Measurements from ENCODE around the gene STX4.
A peak's percentile ranks its signal among the peaks of the same experiment; 100 is the strongest.

DNA sequence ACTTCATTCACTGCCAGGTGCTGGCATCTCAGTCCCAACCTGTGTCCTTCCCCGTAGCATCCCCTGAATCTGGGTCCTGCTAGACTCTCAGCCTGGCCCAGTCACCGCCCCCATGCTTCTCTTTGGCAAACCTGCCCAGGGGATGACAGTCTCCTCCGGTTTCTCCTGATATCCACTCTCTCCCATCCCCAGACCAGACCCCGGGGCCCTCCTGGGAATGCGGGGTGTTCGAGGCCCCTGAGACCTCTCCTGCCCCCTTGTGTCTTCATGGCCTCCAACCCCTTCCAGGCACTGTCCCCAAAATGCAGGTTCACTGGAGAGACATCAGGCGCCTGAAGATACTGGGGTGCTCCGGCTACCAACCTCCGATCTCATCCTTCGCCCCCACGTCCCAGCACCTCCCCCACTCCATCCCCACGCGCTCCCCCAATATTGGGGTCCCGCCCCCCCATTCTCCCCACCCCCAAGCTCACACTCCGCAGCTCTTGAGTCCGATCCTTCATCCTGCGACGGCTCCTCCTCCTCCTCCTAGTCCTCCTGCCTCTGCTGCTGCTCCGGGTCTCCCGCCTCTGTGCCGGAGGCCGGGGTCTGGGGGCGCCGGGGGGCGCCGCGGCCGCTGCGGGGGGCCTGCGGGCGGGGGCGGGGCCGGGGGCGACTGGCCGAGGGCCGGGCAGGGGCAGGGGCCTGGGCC lies 23.3 kb upstream of the STX4 start:
- TF ChIP-seq EZH2phosphoT487 (IDR thresholded peaks at IDR 0.05; ENCODE audit: borderline replicate concordance): no peak
- TF ChIP-seq, protein P1, sequence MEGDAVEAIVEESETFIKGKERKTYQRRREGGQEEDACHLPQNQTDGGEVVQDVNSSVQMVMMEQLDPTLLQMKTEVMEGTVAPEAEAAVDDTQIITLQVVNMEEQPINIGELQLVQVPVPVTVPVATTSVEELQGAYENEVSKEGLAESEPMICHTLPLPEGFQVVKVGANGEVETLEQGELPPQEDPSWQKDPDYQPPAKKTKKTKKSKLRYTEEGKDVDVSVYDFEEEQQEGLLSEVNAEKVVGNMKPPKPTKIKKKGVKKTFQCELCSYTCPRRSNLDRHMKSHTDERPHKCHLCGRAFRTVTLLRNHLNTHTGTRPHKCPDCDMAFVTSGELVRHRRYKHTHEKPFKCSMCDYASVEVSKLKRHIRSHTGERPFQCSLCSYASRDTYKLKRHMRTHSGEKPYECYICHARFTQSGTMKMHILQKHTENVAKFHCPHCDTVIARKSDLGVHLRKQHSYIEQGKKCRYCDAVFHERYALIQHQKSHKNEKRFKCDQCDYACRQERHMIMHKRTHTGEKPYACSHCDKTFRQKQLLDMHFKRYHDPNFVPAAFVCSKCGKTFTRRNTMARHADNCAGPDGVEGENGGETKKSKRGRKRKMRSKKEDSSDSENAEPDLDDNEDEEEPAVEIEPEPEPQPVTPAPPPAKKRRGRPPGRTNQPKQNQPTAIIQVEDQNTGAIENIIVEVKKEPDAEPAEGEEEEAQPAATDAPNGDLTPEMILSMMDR (conservative IDR thresholded peaks at IDR 0.05; ENCODE audit: low read length): 0 out of 2 replicates have a peak, but pooled peaks have one; percentile 15
